Thymus (tissue), 14 donors: ENCODE data around the gene MLH3. TPM values are rescaled to one million over a fixed set of nuclear protein-coding genes. Genes with fewer than 3 reads are reported as not detected.
A peak's percentile ranks its signal among the peaks of the same experiment; 100 is the strongest.

Source experiments
- DNase-seq, 9 donors: peaks; one replicate each; pipeline ENCODE4 v3.0.0-alpha.2; 2013; ENCODE audit warnings: low spot score in 9 of 9, low read depth in 6 of 9, missing footprints in 1 of 9
- H3K27ac ChIP-seq, 2 donors: one replicate each; pipeline ENCODE4 v1.5.1; 2013; ENCODE audit warnings: control low read depth in 1 of 2, low read depth in 1 of 2, low read length in 1 of 2, mild to moderate bottlenecking in 1 of 2, moderate library complexity in 1 of 2
- H3K27me3 ChIP-seq, 2 donors: one replicate each; pipeline ENCODE4 v1.5.1; 2013; ENCODE audit warnings: low read length in 1 of 2; ENCODE audit not compliant: control insufficient read depth in 2 of 2, insufficient read depth in 1 of 2
- H3K36me3 ChIP-seq, 2 donors: one replicate each; pipeline ENCODE4 v1.5.1; 2013; ENCODE audit warnings: low read length in 1 of 2, mild to moderate bottlenecking in 1 of 2, moderate library complexity in 1 of 2; ENCODE audit not compliant: control insufficient read depth in 2 of 2, insufficient read depth in 2 of 2
- H3K4me1 ChIP-seq, 2 donors: one replicate each; pipeline ENCODE4 v1.5.1; 2013; ENCODE audit warnings: low read length in 2 of 2; ENCODE audit not compliant: control insufficient read depth in 2 of 2, insufficient read depth in 2 of 2
- H3K4me3 ChIP-seq, 2 donors: one replicate each; pipeline ENCODE4 v1.5.1; 2013; ENCODE audit warnings: low read length in 2 of 2, control low read depth in 1 of 2, mild to moderate bottlenecking in 1 of 2
- H3K9me3 ChIP-seq, 2 donors: one replicate each; pipeline ENCODE4 v1.5.1; 2013; ENCODE audit warnings: low read length in 1 of 2, mild to moderate bottlenecking in 1 of 2; ENCODE audit not compliant: control insufficient read depth in 2 of 2, insufficient read depth in 1 of 2
- WGBS: extraction: QIAGEN DNeasy Blood & Tissue Kit; methylation state at CpG from one replicate; pipeline ENCODE4 v1.1.7; 2013; 5-methylcytosine and 5-hydroxymethylcytosine counted together
- long read RNA-seq, 10 donors: transcript quantifications; one replicate each; lab custom pipeline, GENCODE V29; 2026
- polyA plus RNA-seq: library from polyadenylated mRNA; stranded (reverse); fragments of 200-250 nt; gene quantifications from one replicate; pipeline ENCODE4 v1.2.3, GENCODE V29; 2013
- total RNA-seq: library from RNA; stranded (reverse); fragments of 120-200 nt; gene quantifications from one replicate; pipeline ENCODE4 v1.2.4, GENCODE V29; 2013
- donor health status: healthy.

Gene MLH3
- total RNA-seq, result 22.8 TPM
- polyA plus RNA-seq, result 20.5 TPM
- long read RNA-seq, donor 1, result 0 reads
- long read RNA-seq, donor 2, result 0 reads
- long read RNA-seq, donor 3, result 0 reads
- long read RNA-seq, donor 4, partial matches to known transcripts, result 0 of 1 reads
- long read RNA-seq, donor 4, other reads (novel, unspliced or antisense), result 0 of 1 reads
- long read RNA-seq, donor 5, partial matches to known transcripts, result 0 of 1 reads
- long read RNA-seq, donor 5, other reads (novel, unspliced or antisense), result 0 of 1 reads
- long read RNA-seq, donor 6, partial matches to known transcripts, result 0 of 2 reads
- long read RNA-seq, donor 6, other reads (novel, unspliced or antisense), result 0 of 2 reads
- long read RNA-seq, donor 7, partial matches to known transcripts, result 0 of 2 reads
- long read RNA-seq, donor 7, other reads (novel, unspliced or antisense), result 0 of 2 reads
- long read RNA-seq, donor 8, partial matches to known transcripts, result 0 of 1 reads
- long read RNA-seq, donor 8, other reads (novel, unspliced or antisense), result 0 of 1 reads
- long read RNA-seq, donor 9, partial matches to known transcripts, result 0 of 2 reads
- long read RNA-seq, donor 9, other reads (novel, unspliced or antisense), result 0 of 2 reads
- long read RNA-seq, donor 10, result 0 reads

GRCh38 chr14:75050852-75051555, at the start of gene MLH3:
Gene MLH3, minus strand, starts transcription at chr14:75051467. Its CDS starts 1,812 bp downstream, at chr14:75049655.
- Histone ChIP-seq H3K36me3 (peaks cover 0 to 8% of the 10 kb centered on the region in 2 donors), H3K4me1 (peaks cover 0 to 7% of the 10 kb centered on the region in 2 donors), H3K4me3 (peak within 1 kb of the TSS; percentile 62 to 76), H3K27ac (peak within 1 kb of the TSS; percentile 71 to 89), H3K27me3 (no peaks in the 10 kb centered on the region), H3K9me3 (no peaks in the 10 kb centered on the region)
- DNase-seq, result peak in 8 of 9 donors; percentile 61 to 88 (median 79)
- 1% methylated on average over 59 of the region's 59 CpGs for WGBS

GRCh38 chr14:75098682-75099081, 47.4 kb upstream of the MLH3 start:
- no peaks in the 10 kb centered on the region for H3K9me3 ChIP-seq
- no peaks in the 10 kb centered on the region for H3K4me1 ChIP-seq
- peaks cover 31 to 66% of the 10 kb centered on the region in 2 donors for H3K36me3 ChIP-seq
- no peak overlapping the region for H3K4me3 ChIP-seq
- H3K27me3 ChIP-seq, result no peaks in the 10 kb centered on the region
- 97% methylated on average over 1 of the region's 1 CpG for WGBS
- H3K27ac ChIP-seq, result no peak overlapping the region
- DNase-seq, result no peak

- H3K36me3 ChIP-seq, result peaks cover 30 to 62% of the 10 kb centered on the region in 2 donors
- no peak for DNase-seq
- H3K27ac ChIP-seq, result no peak overlapping the region
- H3K4me3 ChIP-seq, result no peak overlapping the region
- no peaks in the 10 kb centered on the region for H3K27me3 ChIP-seq
- no peaks in the 10 kb centered on the region for H3K4me1 ChIP-seq
- H3K9me3 ChIP-seq, result no peaks in the 10 kb centered on the region
These were observed 46.9 kb upstream of the MLH3 start for GRCh38 chr14:75098212-75098611.

- Histone ChIP-seq H3K36me3 (peaks cover 30 to 64% of the 10 kb centered on the region in 2 donors), H3K27me3 (no peaks in the 10 kb centered on the region), H3K9me3 (no peaks in the 10 kb centered on the region), H3K4me1 (no peaks in the 10 kb centered on the region), H3K4me3 (no peak overlapping the region), H3K27ac (no peak overlapping the region)
- 98% methylated on average over 6 of the region's 6 CpGs for WGBS
- DNase-seq, result no peak
These were observed 45.7 kb upstream of the MLH3 start for GRCh38 chr14:75096959-75097358.

GRCh38 chr14:75095690-75096089, 44.4 kb upstream of the MLH3 start:
- no peak for DNase-seq
- Histone ChIP-seq H3K4me1 (no peaks in the 10 kb centered on the region), H3K36me3 (peaks cover 24 to 65% of the 10 kb centered on the region in 2 donors), H3K27ac (no peak overlapping the region), H3K9me3 (no peaks in the 10 kb centered on the region), H3K4me3 (no peak overlapping the region), H3K27me3 (no peaks in the 10 kb centered on the region)
- WGBS, result 97% methylated on average over 4 of the region's 4 CpGs

- DNase-seq, result no peak
- 97% methylated on average over 3 of the region's 3 CpGs for WGBS
- Histone ChIP-seq H3K4me3 (no peak overlapping the region), H3K4me1 (no peaks in the 10 kb centered on the region), H3K27me3 (no peaks in the 10 kb centered on the region), H3K27ac (no peak overlapping the region), H3K36me3 (peaks cover 21 to 64% of the 10 kb centered on the region in 2 donors), H3K9me3 (no peaks in the 10 kb centered on the region)
These were observed 43.6 kb upstream of the MLH3 start for GRCh38 chr14:75094896-75095295.

- H3K27ac ChIP-seq, result no peak overlapping the region
- DNase-seq, result no peak
- no peak overlapping the region for H3K4me3 ChIP-seq
- no peaks in the 10 kb centered on the region for H3K4me1 ChIP-seq
- 98% methylated on average over 2 of the region's 2 CpGs for WGBS
- H3K27me3 ChIP-seq, result no peaks in the 10 kb centered on the region
- H3K36me3 ChIP-seq, result peaks cover 22 to 59% of the 10 kb centered on the region in 2 donors
- no peaks in the 10 kb centered on the region for H3K9me3 ChIP-seq
These were observed 41.4 kb upstream of the MLH3 start for GRCh38 chr14:75092698-75093097.

GRCh38 chr14:75091251-75091650, 40.0 kb upstream of the MLH3 start:
- peaks cover 22 to 59% of the 10 kb centered on the region in 2 donors for H3K36me3 ChIP-seq
- H3K4me3 ChIP-seq, result no peak overlapping the region
- no peaks in the 10 kb centered on the region for H3K9me3 ChIP-seq
- no peaks in the 10 kb centered on the region for H3K27me3 ChIP-seq
- 98% methylated on average over 8 of the region's 8 CpGs for WGBS
- H3K27ac ChIP-seq, result no peak overlapping the region
- no peak for DNase-seq
- no peaks in the 10 kb centered on the region for H3K4me1 ChIP-seq

GRCh38 chr14:75090353-75090752, 39.1 kb upstream of the MLH3 start:
- no peak overlapping the region for H3K27ac ChIP-seq
- H3K4me3 ChIP-seq, result no peak overlapping the region
- no peaks in the 10 kb centered on the region for H3K4me1 ChIP-seq
- H3K9me3 ChIP-seq, result no peaks in the 10 kb centered on the region
- H3K36me3 ChIP-seq, result peaks cover 23 to 56% of the 10 kb centered on the region in 2 donors
- H3K27me3 ChIP-seq, result no peaks in the 10 kb centered on the region
- DNase-seq, result no peak
- WGBS, result 98% methylated on average over 3 of the region's 3 CpGs
